ENCODE results near the gene TMPRSS6.
"Not testable (repeated sequence)": the region's sequence is repeated elsewhere in the genome, so short reads cannot be mapped to it uniquely, and the experiment has no call there.

Gene TMPRSS6

GRCh38 chr22:37088108-37088605 lies 21.4 kb downstream of the TMPRSS6 start:
- DNase-seq (ENCODE audit: low read depth) = no peak

DNA sequence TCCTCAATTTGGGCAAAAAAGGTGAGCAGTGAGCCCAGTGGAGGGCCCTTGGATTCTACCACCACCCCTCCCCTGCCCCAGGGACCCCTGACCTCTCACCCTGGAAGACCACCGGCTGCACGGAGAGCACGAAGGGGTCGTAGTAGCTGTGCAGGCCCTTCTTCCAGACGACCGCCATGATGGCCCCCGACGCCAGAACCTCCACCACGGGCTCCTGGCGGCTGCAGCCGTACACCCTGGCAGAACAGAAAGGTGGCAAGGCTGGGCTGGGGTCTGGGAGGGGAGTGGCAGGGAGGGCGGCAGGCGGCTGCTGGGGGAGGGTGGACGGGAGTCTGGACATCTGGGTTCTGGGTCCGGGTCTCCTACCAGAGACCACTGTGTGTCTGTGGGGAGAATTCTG lies 23.3 kb downstream of the TMPRSS6 start:
- no peak for DNase-seq (ENCODE audit: low read depth)

- no peak for DNase-seq (ENCODE audit: low read depth)
These were observed 25.1 kb downstream of the TMPRSS6 start for GRCh38 chr22:37084385-37084784.

- DNase-seq (ENCODE audit: low read depth) = no peak
These were observed 25.6 kb downstream of the TMPRSS6 start for GRCh38 chr22:37083914-37084313.

DNA sequence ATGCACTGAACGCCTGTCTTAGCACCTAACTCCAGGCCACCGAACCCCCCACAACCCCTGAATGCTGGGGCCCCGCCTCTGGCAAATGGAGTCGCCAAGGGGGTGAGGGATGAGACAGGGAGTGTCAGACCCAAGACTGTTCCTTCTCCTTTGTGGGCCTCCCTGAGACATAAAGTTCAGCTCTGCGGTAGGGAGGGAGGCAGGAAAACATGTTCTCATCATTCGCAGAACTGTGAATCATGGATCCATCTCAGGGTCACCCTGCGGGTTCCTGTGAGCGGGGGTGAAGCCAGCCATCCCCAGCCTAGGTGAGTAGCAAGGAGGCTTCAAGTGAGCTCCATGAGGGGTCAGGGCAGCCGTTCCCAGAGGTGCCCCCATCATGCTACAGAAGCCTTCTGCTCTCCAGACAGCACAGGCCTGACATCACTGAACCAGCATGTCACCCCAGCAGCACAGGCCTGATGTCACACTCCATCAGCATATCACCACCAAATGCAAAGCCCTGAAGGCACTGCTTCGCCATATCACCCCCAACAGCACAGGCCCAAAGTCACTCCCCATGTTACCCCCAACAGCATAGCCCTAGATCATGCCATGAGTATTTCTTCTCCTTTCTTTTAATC lies 27.2 kb downstream of the TMPRSS6 start:
- DNase-seq (ENCODE audit: low read depth) = no peak

DNA sequence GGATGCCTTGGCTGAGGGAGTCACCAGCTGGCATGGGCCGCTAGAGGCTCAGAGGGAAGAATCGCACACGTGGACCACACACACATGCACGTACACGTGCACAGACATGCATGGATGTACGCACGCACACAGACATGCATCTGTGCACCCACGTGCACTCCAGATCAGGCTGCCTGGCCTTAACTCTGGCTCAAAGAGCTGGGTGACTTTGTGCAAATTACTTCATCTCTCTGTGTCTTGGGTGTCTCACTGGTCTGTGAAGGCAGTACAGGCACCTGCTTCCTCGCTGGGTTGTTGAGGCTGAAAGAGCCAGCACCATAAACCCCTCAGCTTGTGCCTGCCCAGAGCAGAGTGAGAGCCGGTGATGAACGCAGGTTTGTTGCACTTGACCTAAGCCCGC lies 28.7 kb downstream of the TMPRSS6 start:
- DNase-seq (ENCODE audit: low read depth) = no peak

GRCh38 chr22:37080438-37080837 lies 29.1 kb downstream of the TMPRSS6 start:
- no peak for DNase-seq (ENCODE audit: low read depth)

GRCh38 chr22:37079668-37080171 lies 29.8 kb downstream of the TMPRSS6 start:
- peak; percentile 62 for DNase-seq (ENCODE audit: low read depth)

DNA sequence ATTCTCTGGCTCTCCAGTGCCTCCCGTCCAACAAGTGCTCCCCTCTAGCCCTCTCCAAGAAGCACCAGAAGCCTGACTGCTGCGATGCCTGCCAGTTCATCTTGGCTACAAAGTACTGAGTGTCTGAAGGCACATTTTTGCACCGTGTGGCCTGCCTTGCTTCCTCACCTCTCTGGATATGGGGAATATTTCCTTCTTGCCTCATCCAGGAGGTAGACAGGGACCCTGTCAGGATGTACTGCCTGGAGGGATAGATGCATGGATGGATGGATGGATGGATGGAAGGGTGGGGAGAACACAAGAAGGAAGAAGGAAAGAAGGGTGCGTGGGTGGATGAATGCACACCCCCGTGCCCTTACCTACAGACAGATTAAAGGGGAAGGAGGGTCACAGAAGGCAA lies 30.4 kb downstream of the TMPRSS6 start:
- DNase-seq (ENCODE audit: low read depth) = no peak

- peak; percentile 76 for DNase-seq (ENCODE audit: low read depth)
These were observed 31.6 kb downstream of the TMPRSS6 start for GRCh38 chr22:37077802-37078448.

- no peak for DNase-seq (ENCODE audit: low read depth)
These were observed 33.6 kb downstream of the TMPRSS6 start for GRCh38 chr22:37075822-37076433.

GRCh38 chr22:37075046-37075445 lies 34.5 kb downstream of the TMPRSS6 start:
- no peak for DNase-seq (ENCODE audit: low read depth)

DNA sequence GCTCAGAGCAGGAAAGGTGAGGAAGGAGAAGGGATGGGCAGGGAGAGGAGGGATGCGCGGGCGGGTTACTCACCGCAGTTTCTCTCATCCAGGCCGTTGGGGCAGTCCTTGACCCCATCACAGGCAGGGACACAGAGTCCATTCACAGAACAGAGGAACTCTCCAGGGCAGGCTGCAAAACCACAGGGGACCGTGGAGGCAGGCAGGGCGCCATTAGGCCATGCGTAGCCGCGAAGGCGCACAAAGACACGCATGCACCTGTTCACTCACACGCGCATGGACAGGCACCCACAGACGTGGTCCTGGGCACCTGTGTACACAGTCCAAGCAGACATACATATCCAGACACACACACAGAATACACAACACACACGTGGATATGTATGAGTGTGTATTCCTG lies 35.0 kb downstream of the TMPRSS6 start:
- no peak for DNase-seq (ENCODE audit: low read depth)

DNA sequence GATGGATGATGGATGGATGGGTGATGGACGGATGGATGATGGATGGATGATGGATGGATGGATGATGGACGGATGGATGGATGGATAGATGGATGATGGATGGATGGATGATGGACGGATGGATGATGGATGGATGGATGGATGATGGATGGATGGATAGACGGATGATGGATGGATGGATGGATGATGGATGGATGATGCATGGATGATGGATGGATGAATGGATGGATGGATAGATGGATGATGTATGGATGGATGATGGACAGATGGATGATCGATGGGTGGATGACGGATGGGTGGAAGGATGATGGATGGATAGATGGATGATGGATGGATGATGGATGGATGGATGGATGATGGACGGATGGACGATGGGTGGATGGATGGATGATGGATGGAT lies 36.8 kb downstream of the TMPRSS6 start:
- DNase-seq (ENCODE audit: low read depth) = no peak

DNA sequence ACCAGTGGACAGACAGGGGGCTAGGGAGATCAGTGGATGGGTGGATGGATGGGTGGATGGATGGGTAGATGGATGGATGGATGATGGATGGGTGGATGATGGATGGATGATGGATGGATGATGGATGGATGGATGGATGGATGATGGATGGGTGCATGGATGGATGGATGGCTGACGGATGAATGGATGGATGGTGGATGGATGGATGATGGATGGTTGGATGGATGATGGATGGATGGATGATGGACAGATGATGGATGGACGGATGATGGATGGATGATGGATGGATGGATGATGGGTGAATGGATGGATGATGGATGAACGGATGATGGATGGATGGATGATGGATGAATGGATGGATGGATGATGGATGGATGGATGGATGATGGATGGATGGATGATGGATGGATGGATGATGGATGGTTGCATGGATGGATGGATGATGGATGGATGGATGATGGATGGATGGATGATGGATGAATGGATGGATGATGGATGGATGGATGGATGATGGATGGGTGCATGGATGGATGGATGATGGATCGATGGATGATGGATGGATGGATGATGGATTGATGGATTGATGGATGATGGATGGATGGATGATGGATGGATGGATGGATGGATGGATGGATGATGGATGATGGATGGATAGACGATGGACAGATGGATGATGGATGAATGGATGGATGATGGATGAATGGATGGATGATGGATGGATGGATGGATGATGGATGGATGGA lies 37.5 kb downstream of the TMPRSS6 start:
- not testable (repeated sequence) for DNase-seq (ENCODE audit: low read depth)

DNA sequence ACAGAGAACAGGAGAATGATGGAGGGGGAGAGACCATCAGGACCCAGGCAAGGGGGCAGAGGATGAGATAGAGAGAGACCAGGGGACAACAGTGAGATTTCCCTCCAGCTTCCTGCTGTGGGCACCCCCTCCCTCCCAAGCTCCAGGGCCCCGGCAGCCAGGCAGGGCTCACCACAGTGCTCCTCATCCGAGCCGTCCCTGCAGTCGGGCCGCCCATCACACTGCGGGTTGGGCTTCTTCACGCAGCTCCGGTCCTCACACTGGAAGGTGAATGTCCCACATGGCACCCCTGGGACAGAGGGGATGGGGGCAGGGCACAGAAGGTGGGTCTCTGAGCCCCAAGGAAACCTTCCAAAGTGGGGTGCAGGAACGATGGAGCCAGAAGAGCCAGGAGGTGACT lies 38.8 kb downstream of the TMPRSS6 start:
- DNase-seq (ENCODE audit: low read depth) = no peak

DNA sequence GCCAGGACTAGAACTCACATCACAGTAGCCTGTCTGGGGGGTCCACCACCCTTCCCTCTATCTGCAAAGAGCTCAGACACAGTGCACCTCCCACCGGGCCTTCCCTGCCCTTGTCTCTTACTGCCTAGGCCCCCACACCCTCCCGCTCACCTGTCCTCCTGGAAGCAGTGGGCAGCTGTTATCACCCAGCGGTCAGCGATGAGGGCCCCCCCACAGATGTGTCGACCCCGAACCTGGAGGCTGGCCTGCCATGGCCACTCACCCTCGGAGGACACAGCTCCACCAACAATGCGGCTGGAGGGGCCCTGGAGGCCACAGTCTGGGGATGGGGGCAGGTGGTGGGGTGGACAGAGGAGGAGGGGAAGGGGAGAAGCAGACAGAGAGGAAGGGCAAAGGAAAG lies 39.2 kb downstream of the TMPRSS6 start:
- DNase-seq (ENCODE audit: low read depth) = no peak

GRCh38 chr22:37069719-37070118 lies 39.8 kb downstream of the TMPRSS6 start:
- no peak for DNase-seq (ENCODE audit: low read depth)

GRCh38 chr22:37069319-37069718 lies 40.2 kb downstream of the TMPRSS6 start:
- DNase-seq (ENCODE audit: low read depth) = no peak

GRCh38 chr22:37068859-37069258 lies 40.7 kb downstream of the TMPRSS6 start:
- no peak for DNase-seq (ENCODE audit: low read depth)

DNA sequence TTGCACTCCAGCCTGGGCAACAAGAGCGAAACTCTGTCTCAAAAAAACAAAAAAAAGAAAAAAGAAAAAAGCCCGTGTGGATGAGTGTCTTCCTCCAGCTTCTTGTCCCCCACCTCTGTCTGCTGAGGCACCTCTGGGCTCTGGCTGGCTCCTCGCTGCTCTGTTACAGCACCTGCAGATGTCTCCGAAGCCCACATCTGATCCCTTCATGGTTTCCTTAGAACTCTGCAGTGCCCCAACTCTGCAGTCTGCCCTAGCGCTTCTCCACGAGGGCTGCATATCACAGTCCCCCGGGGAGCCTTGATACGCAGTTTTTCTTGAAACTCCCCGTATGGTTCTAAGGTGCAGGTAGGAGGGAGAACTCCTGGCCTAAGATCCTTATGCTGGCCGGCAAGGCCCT lies 42.1 kb downstream of the TMPRSS6 start:
- no peak for DNase-seq (ENCODE audit: low read depth)

- DNase-seq (ENCODE audit: low read depth) = no peak
These were observed 43.6 kb downstream of the TMPRSS6 start for GRCh38 chr22:37065961-37066360.

DNA sequence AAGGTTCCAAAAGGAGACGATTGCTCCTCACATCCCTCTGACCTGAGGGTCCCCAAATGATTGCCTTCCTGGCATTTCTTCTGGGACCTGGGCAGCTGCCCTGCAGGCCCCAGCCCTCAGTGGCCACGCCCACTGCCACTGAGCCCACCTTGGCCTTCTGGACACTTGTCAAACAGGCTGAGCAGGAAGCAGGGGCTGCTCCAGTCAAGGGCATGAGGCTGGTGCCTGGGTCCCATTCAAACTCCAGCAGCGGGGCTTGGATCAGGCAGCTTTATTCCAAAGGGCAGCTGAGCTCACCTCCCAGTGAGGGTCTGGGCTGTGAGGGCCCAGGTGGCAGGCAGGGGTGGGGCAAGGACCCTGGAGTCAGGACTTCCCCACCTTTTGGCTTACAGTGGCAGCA lies 44.3 kb downstream of the TMPRSS6 start:
- no peak for DNase-seq (ENCODE audit: low read depth)
